Liver (tissue), 9 donors: ENCODE data around the gene CCL21. TPM values are rescaled to one million over a fixed set of nuclear protein-coding genes. Genes with fewer than 3 reads are reported as not detected.

Experiments used
- DNase-seq: peaks from one replicate; pipeline ENCODE4 v3.0.0-alpha.2; 2017; ENCODE audit warnings: low spot score
- H3K27ac ChIP-seq, 2 donors: one replicate each; pipeline ENCODE4 v1.7.0; 2013; ENCODE audit warnings: inconsistent platforms in 2 of 2, low read length in 2 of 2, control low read depth in 1 of 2, low read depth in 1 of 2, mild to moderate bottlenecking in 1 of 2
- H3K27me3 ChIP-seq, 4 donors: one replicate each; pipeline versions ENCODE4 v1.6.1 to v1.7.0; 2013; ENCODE audit warnings: low read length in 3 of 4, inconsistent platforms in 1 of 4, mild to moderate bottlenecking in 1 of 4, moderate library complexity in 1 of 4; ENCODE audit not compliant: control insufficient read depth in 4 of 4, insufficient read depth in 4 of 4
- H3K36me3 ChIP-seq, 4 donors: one replicate each; pipeline versions ENCODE4 v1.6.1 to v1.7.0; 2013; ENCODE audit warnings: low read length in 3 of 4, mild to moderate bottlenecking in 3 of 4, low read depth in 1 of 4, moderate library complexity in 1 of 4; ENCODE audit not compliant: control insufficient read depth in 4 of 4, insufficient read depth in 3 of 4
- H3K4me1 ChIP-seq, 4 donors: one replicate each; pipeline versions ENCODE4 v1.6.1 to v1.7.0; 2013; ENCODE audit warnings: low read length in 3 of 4, mild to moderate bottlenecking in 3 of 4, moderate library complexity in 1 of 4; ENCODE audit not compliant: control insufficient read depth in 4 of 4, insufficient read depth in 4 of 4
- H3K4me3 ChIP-seq, 3 donors: one replicate each; pipeline versions ENCODE4 v1.6.1 to v1.7.0; 2013; ENCODE audit warnings: low read length in 3 of 3, control low read depth in 1 of 3, low read depth in 1 of 3, mild to moderate bottlenecking in 1 of 3
- H3K9ac ChIP-seq, 2 donors: one replicate each; pipeline ENCODE4 v1.7.0; 2013; ENCODE audit warnings: low read length in 2 of 2, mild to moderate bottlenecking in 2 of 2, moderate library complexity in 2 of 2, control low read depth in 1 of 2, low read depth in 1 of 2
- H3K9me3 ChIP-seq, 4 donors: one replicate each; pipeline versions ENCODE4 v1.6.1 to v1.7.0; 2013; ENCODE audit warnings: low read length in 3 of 4; ENCODE audit not compliant: control insufficient read depth in 4 of 4
- EGR1 ChIP-seq, 2 donors: IDR thresholded peaks; 2 replicates each; pipeline ENCODE4 v1.6.1; 2016 to 2018; ENCODE audit warnings: antibody characterized with exemption in 2 of 2, low read depth in 2 of 2
- FOXA1 ChIP-seq: IDR thresholded peaks from 2 replicates; pipeline ENCODE4 v1.6.1; 2016; ENCODE audit warnings: antibody characterized with exemption
- FOXA2 ChIP-seq: IDR thresholded peaks from 2 replicates; pipeline ENCODE4 v1.6.1; 2016; ENCODE audit warnings: antibody characterized with exemption
- HNF4A ChIP-seq, 2 donors: conservative IDR thresholded peaks; 2 replicates each; pipeline ENCODE4 v1.6.1; 2016; ENCODE audit warnings: antibody characterized with exemption in 2 of 2, mild to moderate bottlenecking in 2 of 2
- HNF4G ChIP-seq: IDR thresholded peaks from 2 replicates; pipeline ENCODE4 v1.6.1; 2016; ENCODE audit warnings: antibody characterized with exemption
- JUND ChIP-seq, 2 donors: IDR thresholded peaks; 2 replicates each; pipeline ENCODE4 v1.6.1; 2016; ENCODE audit warnings: antibody characterized with exemption in 2 of 2
- MAX ChIP-seq: IDR thresholded peaks from 2 replicates; pipeline ENCODE4 v1.6.1; 2016; ENCODE audit warnings: antibody characterized with exemption
- RAD21 ChIP-seq, 2 donors: IDR thresholded peaks; 2 replicates each; pipeline ENCODE4 v1.6.1; 2016; ENCODE audit warnings: antibody characterized with exemption in 2 of 2, mild to moderate bottlenecking in 2 of 2
- REST ChIP-seq: IDR thresholded peaks from 2 replicates; pipeline ENCODE4 v1.6.1; 2016; ENCODE audit warnings: antibody characterized with exemption, mild to moderate bottlenecking
- RXRA ChIP-seq, 2 donors: IDR thresholded peaks; 2 replicates each; pipeline ENCODE4 v1.6.1; 2017 to 2018; ENCODE audit warnings: antibody characterized with exemption in 2 of 2, mild to moderate bottlenecking in 1 of 2
- SP1 ChIP-seq: IDR thresholded peaks from 2 replicates; pipeline ENCODE4 v1.6.1; 2018; ENCODE audit warnings: antibody characterized with exemption, mild to moderate bottlenecking
- YY1 ChIP-seq: IDR thresholded peaks from 2 replicates; pipeline ENCODE4 v1.6.1; 2016; ENCODE audit warnings: antibody characterized with exemption, mild to moderate bottlenecking
- WGBS: extraction: QIAGEN DNeasy Blood & Tissue Kit; methylation state at CpG from one replicate; pipeline ENCODE4 v1.1.7; 2013; 5-methylcytosine and 5-hydroxymethylcytosine counted together
- polyA plus RNA-seq, 2 donors: library from polyadenylated mRNA; stranded (reverse) in 1 of 2; unstranded in 1 of 2; fragments of 200-250 nt in 1 of 2; fragments of >200 nt in 1 of 2; fragmentation: Nextera tagmentation in 1 of 2; extraction: Ambion mirVana in 1 of 2; gene quantifications; one replicate each; pipeline versions ENCODE4 v1.2.1 to v1.2.3, GENCODE V29; 2013 to 2015
- total RNA-seq, 2 donors: library from RNA; depleted of rRNA; stranded (reverse); fragments of >200 nt; gene quantifications; one replicate each; pipeline ENCODE4 v1.2.3, GENCODE V29; 2014
- TF ChIP-seq, protein P1 (sequence below): IDR thresholded peaks from 2 replicates; pipeline ENCODE4 v1.6.1; 2016; ENCODE audit warnings: antibody characterized with exemption
- TF ChIP-seq, protein P2 (sequence below): fragments of 150-350 bp; IDR thresholded peaks from 2 replicates; pipeline ENCODE4 v1.5.1; 2017; ENCODE audit warnings: improper control_type of control experiment, low read depth, low read length; ENCODE audit not compliant: missing input control
- donor health status: healthy.
- donor health status: healthy.
- donor health status: healthy.
- donor health status: healthy.
- donor health status: healthy.

Gene CCL21
- total and polyA plus RNA-seq, 4 donors = 2.2 to 31.0 (median 10.6) TPM

DNA sequence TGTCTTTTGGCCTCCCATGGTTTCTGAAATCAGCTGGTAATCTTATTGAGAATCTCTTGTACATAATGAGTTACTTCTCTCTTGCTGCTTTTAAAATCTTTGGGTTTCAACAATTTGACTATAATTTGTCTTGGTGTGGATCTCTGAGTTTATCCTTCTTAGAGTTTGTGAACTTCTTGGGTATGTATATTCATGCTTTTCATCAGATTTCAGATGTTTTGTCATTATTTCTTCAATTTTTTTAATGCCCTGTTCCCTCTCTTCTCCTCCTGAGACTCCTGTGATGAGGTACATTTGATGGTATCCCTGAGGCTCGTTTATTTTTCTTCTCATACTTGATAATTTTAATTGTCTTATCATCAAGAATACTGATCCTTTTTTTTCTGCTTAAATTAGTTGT, 2.2 kb upstream of the CCL21 start (continued):
- TF ChIP-seq MAX (no peak), RAD21 (IDR thresholded peaks at IDR 0.05) (no peak), RXRA (IDR thresholded peaks at IDR 0.05) (no peak), SP1 (no peak), FOXA1 (no peak)
- TF ChIP-seq, protein P1, sequence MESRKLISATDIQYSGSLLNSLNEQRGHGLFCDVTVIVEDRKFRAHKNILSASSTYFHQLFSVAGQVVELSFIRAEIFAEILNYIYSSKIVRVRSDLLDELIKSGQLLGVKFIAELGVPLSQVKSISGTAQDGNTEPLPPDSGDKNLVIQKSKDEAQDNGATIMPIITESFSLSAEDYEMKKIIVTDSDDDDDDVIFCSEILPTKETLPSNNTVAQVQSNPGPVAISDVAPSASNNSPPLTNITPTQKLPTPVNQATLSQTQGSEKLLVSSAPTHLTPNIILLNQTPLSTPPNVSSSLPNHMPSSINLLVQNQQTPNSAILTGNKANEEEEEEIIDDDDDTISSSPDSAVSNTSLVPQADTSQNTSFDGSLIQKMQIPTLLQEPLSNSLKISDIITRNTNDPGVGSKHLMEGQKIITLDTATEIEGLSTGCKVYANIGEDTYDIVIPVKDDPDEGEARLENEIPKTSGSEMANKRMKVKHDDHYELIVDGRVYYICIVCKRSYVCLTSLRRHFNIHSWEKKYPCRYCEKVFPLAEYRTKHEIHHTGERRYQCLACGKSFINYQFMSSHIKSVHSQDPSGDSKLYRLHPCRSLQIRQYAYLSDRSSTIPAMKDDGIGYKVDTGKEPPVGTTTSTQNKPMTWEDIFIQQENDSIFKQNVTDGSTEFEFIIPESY = no peak

- TF ChIP-seq REST (no peak), JUND (IDR thresholded peaks at IDR 0.05) (no peak), HNF4A (conservative IDR thresholded peaks at IDR 0.05) (no peak), MAX (no peak)
- TF ChIP-seq, protein P1 = no peak
- DNase-seq = no peak
- Histone ChIP-seq H3K9ac (no peak overlapping the region), H3K27ac (peak overlapping the region in 1 of 2 donors; percentile 13), H3K4me3 (no peak overlapping the region), H3K27me3 (no peaks in the 10 kb centered on the region), H3K9me3 (no peaks in the 10 kb centered on the region), H3K36me3 (no peaks in the 10 kb centered on the region), H3K4me1 (peaks cover 0 to 10% (median 2%) of the 10 kb centered on the region in 4 donors)
- WGBS = 91% methylated on average over 9 of the region's 9 CpGs
Observed at GRCh38 chr9:34709196-34709978, 549 bp downstream of the CCL21 start.

GRCh38 chr9:34707130-34707529, 2.8 kb downstream of the CCL21 start:
- H3K4me1 ChIP-seq = peaks cover 0 to 11% (median 2%) of the 10 kb centered on the region in 4 donors
- H3K27me3 ChIP-seq = no peaks in the 10 kb centered on the region
- WGBS = 97% methylated on average over 2 of the region's 2 CpGs
- H3K27ac ChIP-seq = no peak overlapping the region
- no peak overlapping the region for H3K4me3 ChIP-seq
- no peaks in the 10 kb centered on the region for H3K36me3 ChIP-seq
- no peak for DNase-seq
- H3K9me3 ChIP-seq = no peaks in the 10 kb centered on the region
- H3K9ac ChIP-seq = no peak overlapping the region
- TF ChIP-seq HNF4A (conservative IDR thresholded peaks at IDR 0.05) = no peak
- no peak for TF ChIP-seq FOXA1
- TF ChIP-seq, protein P1 = no peak
- no peak for TF ChIP-seq FOXA2
- no peak for TF ChIP-seq EGR1 (IDR thresholded peaks at IDR 0.05; ENCODE audit: low read depth in 2 of 2)
- TF ChIP-seq RXRA (IDR thresholded peaks at IDR 0.05) = no peak
- TF ChIP-seq, protein P2, sequence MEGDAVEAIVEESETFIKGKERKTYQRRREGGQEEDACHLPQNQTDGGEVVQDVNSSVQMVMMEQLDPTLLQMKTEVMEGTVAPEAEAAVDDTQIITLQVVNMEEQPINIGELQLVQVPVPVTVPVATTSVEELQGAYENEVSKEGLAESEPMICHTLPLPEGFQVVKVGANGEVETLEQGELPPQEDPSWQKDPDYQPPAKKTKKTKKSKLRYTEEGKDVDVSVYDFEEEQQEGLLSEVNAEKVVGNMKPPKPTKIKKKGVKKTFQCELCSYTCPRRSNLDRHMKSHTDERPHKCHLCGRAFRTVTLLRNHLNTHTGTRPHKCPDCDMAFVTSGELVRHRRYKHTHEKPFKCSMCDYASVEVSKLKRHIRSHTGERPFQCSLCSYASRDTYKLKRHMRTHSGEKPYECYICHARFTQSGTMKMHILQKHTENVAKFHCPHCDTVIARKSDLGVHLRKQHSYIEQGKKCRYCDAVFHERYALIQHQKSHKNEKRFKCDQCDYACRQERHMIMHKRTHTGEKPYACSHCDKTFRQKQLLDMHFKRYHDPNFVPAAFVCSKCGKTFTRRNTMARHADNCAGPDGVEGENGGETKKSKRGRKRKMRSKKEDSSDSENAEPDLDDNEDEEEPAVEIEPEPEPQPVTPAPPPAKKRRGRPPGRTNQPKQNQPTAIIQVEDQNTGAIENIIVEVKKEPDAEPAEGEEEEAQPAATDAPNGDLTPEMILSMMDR = no peak
- no peak for TF ChIP-seq YY1
- no peak for TF ChIP-seq JUND (IDR thresholded peaks at IDR 0.05)
- no peak for TF ChIP-seq HNF4G
